NT2/D1 (cell line): ENCODE results near the gene CX3CL1.

Experiments
- DNase-seq: peaks from one replicate; pipeline ENCODE4 v3.0.0-alpha.2; 2011; ENCODE audit warnings: low read depth, low spot score
- H3K27me3 ChIP-seq: 2 replicates; pipeline ENCODE4 v1.6.0; 2011; ENCODE audit warnings: mild to moderate bottlenecking; ENCODE audit not compliant: insufficient read length, insufficient read depth
- H3K36me3 ChIP-seq: 2 replicates; pipeline ENCODE4 v1.6.1; 2011; ENCODE audit warnings: mild to moderate bottlenecking, low read length, mixed read lengths; ENCODE audit not compliant: insufficient read depth, insufficient read length
- H3K4me1 ChIP-seq: 2 replicates; pipeline ENCODE4 v1.5.1; 2011; ENCODE audit not compliant: insufficient read depth, insufficient read length
- H3K4me3 ChIP-seq: 2 replicates; pipeline ENCODE4 v1.5.1; 2011; ENCODE audit warnings: low read depth; ENCODE audit not compliant: insufficient read length
- H3K9ac ChIP-seq: 2 replicates; pipeline ENCODE4 v1.6.0; 2011; ENCODE audit warnings: low read depth; ENCODE audit not compliant: insufficient read length
- H3K9me3 ChIP-seq: 2 replicates; pipeline ENCODE4 v1.5.1; 2011; ENCODE audit warnings: mild to moderate bottlenecking, low read length; ENCODE audit not compliant: insufficient read depth
- SUZ12 ChIP-seq: IDR thresholded peaks from 2 replicates; pipeline ENCODE4 v1.6.1; 2011; ENCODE audit not compliant: insufficient read length, insufficient read depth; ENCODE audit errors: extremely low read depth
- YY1 ChIP-seq: IDR thresholded peaks from 2 replicates; pipeline ENCODE4 v1.6.1; 2011; ENCODE audit not compliant: insufficient read length, insufficient read depth
- ZNF274 ChIP-seq: IDR thresholded peaks from 2 replicates; pipeline ENCODE4 v1.6.1; 2011; ENCODE audit warnings: mild to moderate bottlenecking, low read depth, low read length

Gene CX3CL1

DNA sequence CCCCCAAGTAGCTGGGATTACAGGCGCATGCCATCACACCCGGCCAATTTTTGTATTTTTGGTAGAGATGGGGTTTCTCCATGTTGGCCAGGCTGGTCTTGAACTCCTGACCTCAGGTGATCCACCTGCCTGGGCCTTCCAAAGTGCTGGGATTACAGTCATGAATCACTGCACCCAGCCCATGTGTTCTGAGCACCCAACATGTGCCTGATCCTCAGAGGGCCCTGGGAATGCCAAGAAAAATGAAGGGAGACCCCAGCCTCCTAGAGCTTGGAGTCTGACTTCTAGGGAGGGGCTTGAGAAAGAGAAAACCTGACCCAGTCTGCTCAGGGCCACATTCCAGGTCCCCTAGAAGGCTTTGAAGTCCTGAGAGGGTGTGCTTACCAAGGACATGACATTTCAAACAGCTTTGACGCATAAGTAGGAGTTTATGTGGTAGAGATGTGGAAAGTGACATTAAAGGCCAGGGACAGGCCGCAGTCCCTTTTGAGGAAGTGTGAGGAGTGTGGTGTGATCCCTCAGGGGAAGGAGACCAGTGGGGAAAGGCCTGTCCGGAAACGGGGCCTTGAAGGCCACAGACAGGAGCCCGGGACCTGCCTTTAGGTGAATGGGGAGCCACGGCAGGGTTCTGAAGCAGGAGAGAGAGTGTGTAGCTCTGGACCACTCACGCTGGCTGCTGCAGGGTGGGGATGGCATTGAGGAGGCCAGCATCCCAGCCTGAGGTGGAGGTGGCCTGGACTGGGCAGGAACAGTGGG is 14.8 kb upstream of the CX3CL1 start:
- TF ChIP-seq ZNF274, result no peak
- DNase-seq, result no peak
- H3K27me3 ChIP-seq, result no peaks in the 10 kb centered on the region
- no peaks in the 10 kb centered on the region for H3K9me3 ChIP-seq
- H3K4me3 ChIP-seq, result no peak overlapping the region
- no peaks in the 10 kb centered on the region for H3K36me3 ChIP-seq
- H3K9ac ChIP-seq, result no peak overlapping the region
- peaks cover 4% of the 10 kb centered on the region for H3K4me1 ChIP-seq

DNA sequence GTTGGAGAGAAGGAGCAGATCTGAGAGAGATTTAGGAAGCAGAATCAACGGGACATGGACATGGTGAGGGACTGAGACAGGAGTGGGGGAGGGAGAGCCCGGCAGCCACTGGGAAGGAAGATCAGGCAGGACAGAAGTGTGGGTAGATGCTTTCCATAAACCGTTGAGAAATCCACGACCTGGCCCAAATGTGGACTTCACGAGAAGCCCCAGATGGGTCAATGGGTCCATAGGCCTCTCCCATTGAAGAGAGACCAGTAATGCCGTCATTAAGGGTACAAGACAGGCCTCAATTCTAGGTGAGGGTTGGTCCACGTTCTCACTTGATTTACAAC is 14.2 kb upstream of the CX3CL1 start:
- no peak overlapping the region for H3K9ac ChIP-seq
- no peak overlapping the region for H3K4me3 ChIP-seq
- no peak for DNase-seq
- H3K9me3 ChIP-seq, result no peaks in the 10 kb centered on the region
- peaks cover 4% of the 10 kb centered on the region for H3K4me1 ChIP-seq
- no peaks in the 10 kb centered on the region for H3K27me3 ChIP-seq
- no peak for TF ChIP-seq ZNF274
- no peak for TF ChIP-seq SUZ12
- TF ChIP-seq YY1, result no peak
- H3K36me3 ChIP-seq, result no peaks in the 10 kb centered on the region

DNA sequence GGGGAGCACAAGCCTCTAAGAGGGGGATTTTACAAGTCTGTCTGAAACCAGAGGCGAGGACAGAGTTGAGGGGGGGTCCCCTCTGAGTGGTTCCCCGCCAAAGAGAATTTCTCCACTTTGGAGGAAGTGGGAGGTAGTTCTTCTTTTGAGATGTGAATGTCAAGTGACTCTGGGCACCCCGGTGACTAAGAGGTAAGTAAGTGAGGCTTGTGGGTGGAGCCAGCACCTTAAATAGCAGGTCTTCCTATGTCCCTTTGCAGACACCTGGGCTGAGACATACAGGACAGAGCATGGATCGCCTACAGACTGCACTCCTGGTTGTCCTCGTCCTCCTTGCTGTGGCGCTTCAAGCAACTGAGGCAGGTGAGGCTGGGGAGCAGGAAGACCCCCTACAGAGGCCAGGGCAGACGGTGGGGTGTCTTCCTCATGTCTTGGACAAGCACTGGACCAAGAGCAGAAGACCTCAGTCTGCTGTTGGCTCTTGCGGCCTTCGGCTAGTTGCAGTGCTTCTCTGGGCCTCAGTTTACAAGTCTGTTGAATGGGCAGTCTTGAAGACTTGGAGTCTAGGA is 13.7 kb upstream of the CX3CL1 start, which contains the start of gene CCL22:
TSS of gene CCL22 (plus strand) at position 257 of the 569 bp plus-strand sequence. CDS start at position 291, 34 bp downstream.
- Histone ChIP-seq H3K4me3 (no peak within 1 kb of the TSS), H3K4me1 (peaks cover 4% of the 10 kb centered on the region), H3K27me3 (no peaks in the 10 kb centered on the region), H3K9ac (no peak within 1 kb of the TSS), H3K36me3 (no peaks in the 10 kb centered on the region), H3K9me3 (no peaks in the 10 kb centered on the region)
- DNase-seq, result no peak
- TF ChIP-seq SUZ12 (no peak), YY1 (no peak), ZNF274 (no peak)

DNA sequence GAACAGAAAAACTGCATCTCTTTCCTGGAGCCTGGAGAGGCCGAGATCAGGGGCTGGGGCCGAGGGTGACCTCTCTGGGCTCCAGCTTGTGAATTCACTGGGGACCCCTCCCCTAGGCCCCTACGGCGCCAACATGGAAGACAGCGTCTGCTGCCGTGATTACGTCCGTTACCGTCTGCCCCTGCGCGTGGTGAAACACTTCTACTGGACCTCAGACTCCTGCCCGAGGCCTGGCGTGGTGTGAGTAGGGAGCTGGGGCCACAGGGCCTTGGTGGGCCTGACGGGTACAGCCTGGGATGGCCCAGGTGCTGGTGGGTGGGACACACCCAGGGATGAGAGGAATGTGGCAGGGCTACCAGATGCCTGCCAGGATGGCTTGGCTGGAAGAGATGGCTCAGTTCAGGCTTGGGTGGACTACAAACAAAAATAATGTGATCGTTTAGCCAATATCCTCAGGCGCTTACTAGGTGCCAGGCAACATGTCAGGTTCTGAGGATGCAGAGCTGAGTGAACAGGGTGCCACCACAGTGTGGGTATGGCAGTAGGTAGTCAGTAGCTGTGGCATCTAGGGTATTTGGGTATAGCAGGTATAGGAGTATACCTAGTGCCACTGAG is 11.9 kb upstream of the CX3CL1 start:
- H3K36me3 ChIP-seq, result no peaks in the 10 kb centered on the region
- TF ChIP-seq YY1 (no peak), ZNF274 (no peak), SUZ12 (no peak)
- H3K9ac ChIP-seq, result no peak overlapping the region
- DNase-seq, result no peak
- H3K9me3 ChIP-seq, result no peaks in the 10 kb centered on the region
- peaks cover 4% of the 10 kb centered on the region for H3K4me1 ChIP-seq
- H3K4me3 ChIP-seq, result no peak overlapping the region
- H3K27me3 ChIP-seq, result no peaks in the 10 kb centered on the region

DNA sequence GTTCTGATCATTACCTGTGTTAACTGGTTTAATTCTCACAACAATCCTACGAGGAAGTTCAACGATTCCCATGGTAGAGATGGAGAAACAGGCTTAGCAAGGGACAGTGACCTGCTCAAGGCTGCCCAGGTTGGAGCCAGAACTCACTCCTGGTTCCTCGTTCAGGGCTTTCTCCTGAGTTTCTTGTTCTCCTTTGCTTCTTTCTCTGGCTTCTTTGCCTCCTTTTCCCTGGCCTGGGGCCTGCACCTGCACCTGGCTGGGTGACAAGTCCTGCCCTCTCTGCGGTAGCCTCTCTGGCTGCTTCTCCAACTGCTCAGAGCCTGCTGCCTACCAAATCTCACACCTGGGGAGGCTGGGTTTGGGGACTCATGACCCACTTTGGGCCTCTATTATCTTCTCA is 10.9 kb upstream of the CX3CL1 start:
- Histone ChIP-seq H3K9ac (no peak overlapping the region), H3K4me1 (peaks cover 4% of the 10 kb centered on the region), H3K36me3 (no peaks in the 10 kb centered on the region), H3K27me3 (peaks cover 4% of the 10 kb centered on the region), H3K9me3 (no peaks in the 10 kb centered on the region), H3K4me3 (no peak overlapping the region)
- DNase-seq, result no peak
- TF ChIP-seq YY1 (no peak), ZNF274 (no peak), SUZ12 (no peak)

DNA sequence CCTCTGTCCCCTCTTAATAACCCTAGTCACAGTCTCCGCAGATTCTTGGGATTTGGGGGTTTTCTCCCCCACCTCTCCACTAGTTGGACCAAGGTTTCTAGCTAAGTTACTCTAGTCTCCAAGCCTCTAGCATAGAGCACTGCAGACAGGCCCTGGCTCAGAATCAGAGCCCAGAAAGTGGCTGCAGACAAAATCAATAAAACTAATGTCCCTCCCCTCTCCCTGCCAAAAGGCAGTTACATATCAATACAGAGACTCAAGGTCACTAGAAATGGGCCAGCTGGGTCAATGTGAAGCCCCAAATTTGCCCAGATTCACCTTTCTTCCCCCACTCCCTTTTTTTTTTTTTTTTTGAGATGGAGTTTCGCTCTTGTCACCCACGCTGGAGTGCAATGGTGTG is 8.1 kb upstream of the CX3CL1 start:
- H3K4me1 ChIP-seq, result no peaks in the 10 kb centered on the region
- no peaks in the 10 kb centered on the region for H3K36me3 ChIP-seq
- TF ChIP-seq YY1 (no peak), ZNF274 (no peak), SUZ12 (no peak)
- H3K4me3 ChIP-seq, result no peak overlapping the region
- no peaks in the 10 kb centered on the region for H3K9me3 ChIP-seq
- H3K27me3 ChIP-seq, result peaks cover 5% of the 10 kb centered on the region
- no peak for DNase-seq
- H3K9ac ChIP-seq, result no peak overlapping the region

DNA sequence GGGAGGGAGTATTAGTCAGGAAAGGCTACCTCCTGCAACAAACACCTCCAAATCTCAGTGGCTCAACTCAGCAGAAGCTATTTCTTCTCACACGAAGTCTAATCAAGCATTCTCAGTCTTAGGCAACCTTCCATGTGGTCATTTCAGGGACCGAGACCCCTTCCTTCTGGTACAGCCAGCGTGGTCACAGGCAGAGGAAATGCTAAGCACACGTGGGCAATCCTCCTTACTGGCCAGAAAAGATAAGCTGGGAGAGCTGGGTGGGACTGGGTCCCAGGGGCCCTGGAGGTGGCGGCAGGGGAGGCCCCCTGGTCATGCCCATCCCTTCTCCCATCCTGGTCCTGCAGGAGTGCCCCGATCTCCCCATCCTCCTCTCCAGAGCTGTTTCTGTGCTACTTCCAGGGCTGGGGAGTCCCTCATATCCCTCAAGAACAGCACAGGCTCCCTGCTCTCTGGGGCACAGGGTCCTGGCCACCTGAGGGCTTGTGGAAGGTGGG is 5.7 kb upstream of the CX3CL1 start:
- no peak for DNase-seq
- Histone ChIP-seq H3K36me3 (no peaks in the 10 kb centered on the region), H3K9me3 (no peaks in the 10 kb centered on the region), H3K9ac (no peak overlapping the region), H3K4me1 (peaks cover 1% of the 10 kb centered on the region), H3K4me3 (no peak overlapping the region), H3K27me3 (peaks cover 5% of the 10 kb centered on the region)
- TF ChIP-seq ZNF274, result no peak
- no peak for TF ChIP-seq YY1
- TF ChIP-seq SUZ12, result no peak
